GM12872 (cell line): ENCODE data around the gene TEC.

Experiments used
- TF ChIP-seq, protein P1 (sequence below): IDR thresholded peaks from 3 replicates; pipeline ENCODE4 v1.5.1; 2011; ENCODE audit warnings: low read depth, mild to moderate bottlenecking, low read length, moderate library complexity; ENCODE audit not compliant: insufficient read depth

TEC gene

DNA sequence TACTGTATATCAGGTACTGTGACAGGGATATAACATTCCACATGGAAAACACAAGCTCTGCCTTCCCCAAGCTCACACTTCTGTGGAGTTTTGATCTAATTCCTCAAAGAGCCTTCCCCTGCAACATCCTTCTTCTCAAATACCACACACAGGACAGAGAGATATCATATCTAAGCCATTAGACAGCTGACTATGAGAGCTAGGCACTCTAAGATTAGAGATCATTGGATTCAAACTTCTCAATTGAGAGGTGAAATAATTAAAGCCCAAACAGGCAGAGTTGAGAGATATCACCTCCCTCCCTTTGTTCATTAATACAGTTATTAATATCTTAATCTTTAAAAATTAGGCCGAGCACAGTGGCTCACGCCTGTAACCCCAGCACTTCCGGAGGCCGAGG, 25.0 kb downstream of the TEC start:
- TF ChIP-seq, protein P1, sequence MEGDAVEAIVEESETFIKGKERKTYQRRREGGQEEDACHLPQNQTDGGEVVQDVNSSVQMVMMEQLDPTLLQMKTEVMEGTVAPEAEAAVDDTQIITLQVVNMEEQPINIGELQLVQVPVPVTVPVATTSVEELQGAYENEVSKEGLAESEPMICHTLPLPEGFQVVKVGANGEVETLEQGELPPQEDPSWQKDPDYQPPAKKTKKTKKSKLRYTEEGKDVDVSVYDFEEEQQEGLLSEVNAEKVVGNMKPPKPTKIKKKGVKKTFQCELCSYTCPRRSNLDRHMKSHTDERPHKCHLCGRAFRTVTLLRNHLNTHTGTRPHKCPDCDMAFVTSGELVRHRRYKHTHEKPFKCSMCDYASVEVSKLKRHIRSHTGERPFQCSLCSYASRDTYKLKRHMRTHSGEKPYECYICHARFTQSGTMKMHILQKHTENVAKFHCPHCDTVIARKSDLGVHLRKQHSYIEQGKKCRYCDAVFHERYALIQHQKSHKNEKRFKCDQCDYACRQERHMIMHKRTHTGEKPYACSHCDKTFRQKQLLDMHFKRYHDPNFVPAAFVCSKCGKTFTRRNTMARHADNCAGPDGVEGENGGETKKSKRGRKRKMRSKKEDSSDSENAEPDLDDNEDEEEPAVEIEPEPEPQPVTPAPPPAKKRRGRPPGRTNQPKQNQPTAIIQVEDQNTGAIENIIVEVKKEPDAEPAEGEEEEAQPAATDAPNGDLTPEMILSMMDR = no peak

DNA sequence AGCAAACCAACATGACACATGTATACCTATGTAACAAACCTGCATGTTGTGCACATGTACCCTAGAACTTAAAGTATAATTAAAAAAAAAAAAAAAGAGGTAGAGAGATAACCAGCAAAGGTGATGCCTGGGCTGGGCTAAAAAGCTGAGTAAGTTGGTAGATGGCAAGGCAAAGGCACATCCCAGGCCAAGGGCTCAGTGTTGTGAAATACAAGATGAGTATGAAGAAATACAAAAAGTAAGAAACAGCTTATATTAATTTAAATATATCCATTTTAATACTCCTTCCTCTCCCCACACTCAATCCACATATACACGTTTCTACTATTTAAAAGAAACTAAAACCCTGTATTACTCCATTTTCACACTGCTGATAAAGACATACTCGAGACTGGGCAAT, 25.8 kb downstream of the TEC start:
- TF ChIP-seq, protein P1 = no peak

DNA sequence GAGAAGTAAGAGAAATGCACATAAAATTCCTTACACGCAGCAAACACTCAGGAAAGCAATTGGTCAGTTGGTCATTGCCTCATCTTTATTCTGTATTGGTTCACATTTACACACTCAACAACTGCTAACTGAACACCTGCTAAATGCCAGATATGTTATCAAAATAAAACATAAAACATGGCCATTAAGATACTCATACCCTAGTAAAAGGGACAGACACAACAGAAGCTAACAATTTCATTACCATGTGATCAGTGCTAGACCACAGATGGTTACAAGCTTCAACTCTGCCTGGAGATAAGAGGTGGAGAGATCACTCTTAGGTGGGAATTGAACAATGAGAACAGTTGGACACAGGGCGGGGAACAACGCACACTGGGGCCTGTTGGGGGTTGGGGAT, 26.2 kb downstream of the TEC start:
- TF ChIP-seq, protein P1 = no peak

DNA sequence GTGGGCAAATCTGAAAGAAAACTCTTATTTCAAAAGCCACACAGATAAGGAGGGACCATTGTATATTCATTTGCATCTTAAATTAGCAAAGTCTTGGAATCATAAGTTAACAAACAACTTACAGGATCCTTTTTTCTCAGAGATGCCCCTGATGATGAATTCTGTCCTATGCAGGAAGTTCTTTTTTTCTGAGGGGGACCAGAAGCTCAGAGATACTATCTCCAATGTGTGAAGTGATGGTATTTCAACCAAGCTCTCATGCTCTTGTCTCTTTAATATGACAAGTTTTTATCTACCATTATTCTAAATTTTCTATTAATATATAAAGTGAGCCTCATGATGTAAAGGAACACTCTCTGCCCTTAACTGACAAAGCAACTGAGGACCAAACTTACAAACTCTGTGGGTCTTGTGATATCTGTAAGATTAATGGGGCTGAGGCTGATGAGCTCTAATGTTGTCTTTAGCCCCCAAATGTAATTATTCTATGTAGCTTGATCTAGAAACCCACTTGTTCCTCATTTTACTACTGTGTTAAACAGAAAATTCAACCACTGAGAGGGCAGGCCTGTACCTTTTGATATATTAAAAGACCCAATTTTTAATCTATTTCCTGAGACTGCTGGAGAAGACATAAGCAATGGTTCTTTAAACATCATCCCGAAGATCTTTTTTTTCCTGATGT, 27.0 kb downstream of the TEC start:
- TF ChIP-seq, protein P1 = no peak

DNA sequence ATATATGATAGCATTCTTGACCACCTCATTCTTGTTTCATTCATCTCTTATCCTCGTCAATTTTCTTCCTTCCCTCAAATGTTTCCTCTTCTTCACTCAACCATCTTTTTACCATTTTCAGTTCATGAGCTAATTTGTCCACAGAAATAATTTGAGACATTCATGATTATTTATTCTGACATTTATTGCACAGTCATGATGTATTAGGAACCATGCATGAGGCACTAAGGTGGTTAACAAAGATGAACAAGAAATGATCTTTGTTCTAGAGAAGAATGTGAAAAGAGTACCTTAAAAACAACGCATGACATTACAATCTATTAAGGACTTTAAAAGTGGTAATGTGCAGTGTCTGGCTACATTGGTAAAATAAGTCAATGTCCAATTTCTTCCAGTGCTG, 27.9 kb downstream of the TEC start:
- TF ChIP-seq, protein P1 = no peak

DNA sequence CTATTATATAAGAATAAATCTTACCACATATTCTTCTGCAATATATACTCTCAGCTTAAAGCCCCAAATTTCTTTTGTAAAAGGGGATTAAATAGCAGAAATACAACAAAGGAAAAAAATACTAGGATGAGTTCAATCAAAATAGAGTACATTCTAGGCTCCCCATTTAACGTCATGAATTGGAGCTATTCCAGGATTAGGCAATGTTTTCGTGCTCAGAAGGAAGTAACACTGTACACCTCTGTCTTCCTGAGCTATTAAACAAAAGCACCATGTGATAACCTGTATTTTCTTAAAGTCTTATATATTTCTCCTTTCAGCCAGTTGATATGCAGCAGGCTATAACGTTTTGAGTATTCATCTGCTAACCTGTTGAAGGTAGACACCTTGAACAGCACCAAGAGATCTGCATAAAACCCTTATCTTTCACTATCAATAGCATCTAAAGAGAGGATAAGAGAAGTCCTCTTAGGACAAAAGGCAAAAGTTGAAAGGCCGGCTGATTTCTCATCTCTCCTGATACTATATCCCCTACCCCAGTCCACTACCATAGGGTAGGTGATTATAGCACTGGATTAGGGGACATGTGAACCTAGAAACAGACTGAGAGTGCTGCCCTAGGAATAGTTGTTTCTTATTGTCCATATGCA, 31.5 kb downstream of the TEC start:
- TF ChIP-seq, protein P1 = no peak

DNA sequence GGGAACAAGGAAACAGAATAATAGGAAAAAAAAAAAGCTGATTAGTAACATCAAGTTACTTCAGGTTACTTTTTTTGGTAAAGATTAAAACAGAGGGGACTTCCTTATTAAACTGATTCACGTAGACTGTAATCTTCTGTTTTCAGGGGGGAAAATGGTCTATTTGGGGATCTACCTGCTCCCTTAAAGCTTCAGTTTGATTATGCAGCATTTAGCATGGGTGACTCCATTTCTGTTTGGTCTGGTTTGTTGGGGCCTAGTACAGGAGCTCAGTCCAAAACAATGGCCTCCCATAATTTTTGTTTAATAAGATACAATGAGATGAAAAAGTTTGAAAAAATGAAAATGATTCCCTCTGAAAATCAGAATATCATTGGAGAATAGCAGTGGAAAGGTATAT, 34.6 kb downstream of the TEC start:
- TF ChIP-seq, protein P1 = no peak
